ENCODE data around the gene MEF2C. TPM values are rescaled to one million over a fixed set of nuclear protein-coding genes. Genes with fewer than 3 reads are reported as not detected.

Gene MEF2C
- total and polyA plus RNA-seq, 11 donors, result 15.5 to 98.5 (median 56.2) TPM

DNA sequence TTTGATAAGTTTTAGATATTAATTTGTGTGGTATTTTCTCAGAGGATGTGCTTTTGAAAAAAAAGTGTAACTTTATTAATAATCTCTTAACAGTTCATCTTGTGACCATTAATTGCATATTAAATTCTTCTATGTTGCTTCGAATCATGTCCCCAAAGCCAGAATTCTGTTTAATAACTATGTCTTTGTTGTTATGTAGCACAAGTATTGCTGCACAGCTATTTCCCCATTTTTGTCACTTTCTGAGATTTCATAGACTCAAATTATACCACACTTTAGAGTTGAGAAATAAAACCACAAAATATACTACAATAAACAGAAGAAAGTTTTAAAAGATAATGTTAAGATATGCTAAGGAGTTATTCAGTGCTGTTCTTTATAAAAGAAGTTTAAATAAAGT, 2.8 kb downstream of the MEF2C start:
- 19 to 32% (median 22%) methylated on average over 1 of the region's 1 CpG for WGBS, 4 donors
- peaks cover 0 to 60% (median 36%) of the 10 kb centered on the region in 12 donors for H3K4me1 ChIP-seq
- no peak for DNase-seq

DNA sequence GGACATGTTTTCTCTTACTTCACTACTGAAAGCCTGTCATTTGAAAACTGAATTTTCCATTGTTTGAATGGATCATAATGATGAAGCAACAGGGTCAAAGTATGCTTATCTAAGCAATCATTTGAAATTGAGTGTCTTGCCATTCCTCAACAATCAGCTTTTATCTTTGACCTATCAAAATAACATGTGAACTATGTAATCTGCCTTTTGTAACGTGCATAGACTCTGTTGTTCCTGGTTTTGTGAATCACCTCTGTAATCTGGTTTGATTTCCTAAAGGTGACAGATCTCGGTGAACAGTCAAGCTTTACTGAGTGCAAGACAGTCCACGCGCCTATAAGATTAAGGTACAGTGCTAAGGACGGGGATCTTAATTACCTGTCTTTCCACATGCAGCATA, 3.3 kb downstream of the MEF2C start:
- peak overlapping the region; percentile 26 to 93 (median 92) for H3K27ac ChIP-seq
- intact Hi-C loops (cut with DNase I), result loop anchor here in 9 of 10 donors (2.0 to 10.0 kb wide), 13 partner anchors 42 to 1388 kb away; no protein-coding TSS in a partner anchor
- no peaks in the 10 kb centered on the region for H3K27me3 ChIP-seq
- peaks cover 0 to 60% (median 36%) of the 10 kb centered on the region in 12 donors for H3K4me1 ChIP-seq
- 12 to 16% (median 14%) methylated on average over 5 of the region's 5 CpGs for WGBS, 4 donors
- ATAC-seq (no peak), DNase-seq (no peak)
- no peaks in the 10 kb centered on the region for H3K9me3 ChIP-seq
- peak overlapping the region in 11 of 12 donors; percentile 47 to 75 (median 70) for H3K4me3 ChIP-seq
- no peaks in the 10 kb centered on the region for H3K36me3 ChIP-seq
- TF ChIP-seq POLR2A (IDR thresholded peaks at IDR 0.05), result no peak
- TF ChIP-seq, protein P1, sequence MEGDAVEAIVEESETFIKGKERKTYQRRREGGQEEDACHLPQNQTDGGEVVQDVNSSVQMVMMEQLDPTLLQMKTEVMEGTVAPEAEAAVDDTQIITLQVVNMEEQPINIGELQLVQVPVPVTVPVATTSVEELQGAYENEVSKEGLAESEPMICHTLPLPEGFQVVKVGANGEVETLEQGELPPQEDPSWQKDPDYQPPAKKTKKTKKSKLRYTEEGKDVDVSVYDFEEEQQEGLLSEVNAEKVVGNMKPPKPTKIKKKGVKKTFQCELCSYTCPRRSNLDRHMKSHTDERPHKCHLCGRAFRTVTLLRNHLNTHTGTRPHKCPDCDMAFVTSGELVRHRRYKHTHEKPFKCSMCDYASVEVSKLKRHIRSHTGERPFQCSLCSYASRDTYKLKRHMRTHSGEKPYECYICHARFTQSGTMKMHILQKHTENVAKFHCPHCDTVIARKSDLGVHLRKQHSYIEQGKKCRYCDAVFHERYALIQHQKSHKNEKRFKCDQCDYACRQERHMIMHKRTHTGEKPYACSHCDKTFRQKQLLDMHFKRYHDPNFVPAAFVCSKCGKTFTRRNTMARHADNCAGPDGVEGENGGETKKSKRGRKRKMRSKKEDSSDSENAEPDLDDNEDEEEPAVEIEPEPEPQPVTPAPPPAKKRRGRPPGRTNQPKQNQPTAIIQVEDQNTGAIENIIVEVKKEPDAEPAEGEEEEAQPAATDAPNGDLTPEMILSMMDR (IDR thresholded peaks at IDR 0.05), result no peak

More for the DNA sequence above, 2.8 kb downstream of the MEF2C start:
- intact Hi-C loops (cut with DNase I), result loop anchor here in 8 of 10 donors (5.0 to 10.0 kb wide), 12 partner anchors 43 to 1387 kb away; no protein-coding TSS in a partner anchor
- no peaks in the 10 kb centered on the region for H3K27me3 ChIP-seq
- H3K4me3 ChIP-seq, result peak overlapping the region; percentile 47 to 75 (median 71)
- H3K27ac ChIP-seq, result peak overlapping the region; percentile 26 to 93 (median 92)
- TF ChIP-seq POLR2A (IDR thresholded peaks at IDR 0.05), result no peak
- TF ChIP-seq, protein P1 (IDR thresholded peaks at IDR 0.05), result no peak
- H3K9me3 ChIP-seq, result no peaks in the 10 kb centered on the region
- no peak for ATAC-seq
- no peaks in the 10 kb centered on the region for H3K36me3 ChIP-seq

DNA sequence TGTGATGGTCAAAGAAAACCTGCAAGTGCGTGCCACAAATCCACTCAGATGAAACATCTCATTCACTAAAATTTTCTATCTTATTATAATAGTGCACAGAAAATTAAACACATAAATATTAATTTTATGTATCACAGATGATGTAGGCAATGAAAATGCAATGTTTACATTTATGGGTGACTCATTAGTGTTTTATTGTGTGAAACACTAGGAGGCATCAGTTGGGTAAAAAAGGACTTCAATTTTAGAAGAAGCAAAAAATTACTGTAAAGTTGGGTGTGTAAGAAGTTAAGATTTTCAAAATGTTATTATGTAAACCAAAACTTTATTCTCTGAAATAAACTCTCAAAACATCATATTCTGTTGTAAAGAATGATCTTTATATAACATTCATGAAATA, 4.0 kb downstream of the MEF2C start:
- Histone ChIP-seq H3K4me1 (peaks cover 0 to 59% (median 37%) of the 10 kb centered on the region in 12 donors), H3K27me3 (no peaks in the 10 kb centered on the region), H3K36me3 (no peaks in the 10 kb centered on the region), H3K4me3 (peak overlapping the region in 8 of 12 donors; percentile 13 to 75 (median 72)), H3K27ac (peak overlapping the region in 10 of 12 donors; percentile 39 to 93 (median 86)), H3K9me3 (no peaks in the 10 kb centered on the region)
- WGBS, 4 donors, result 70 to 79% (median 74%) methylated on average over 1 of the region's 1 CpG
- TF ChIP-seq, protein P1 (IDR thresholded peaks at IDR 0.05), result peak in 1 of 12 donors; percentile 20
- no peak for TF ChIP-seq POLR2A (IDR thresholded peaks at IDR 0.05)
- intact Hi-C loops (cut with DNase I), result loop anchor here in 3 of 10 donors (2.0 to 5.0 kb wide), 3 partner anchors 42 to 92 kb away; no protein-coding TSS in a partner anchor
- ATAC-seq (no peak), DNase-seq (no peak)

DNA sequence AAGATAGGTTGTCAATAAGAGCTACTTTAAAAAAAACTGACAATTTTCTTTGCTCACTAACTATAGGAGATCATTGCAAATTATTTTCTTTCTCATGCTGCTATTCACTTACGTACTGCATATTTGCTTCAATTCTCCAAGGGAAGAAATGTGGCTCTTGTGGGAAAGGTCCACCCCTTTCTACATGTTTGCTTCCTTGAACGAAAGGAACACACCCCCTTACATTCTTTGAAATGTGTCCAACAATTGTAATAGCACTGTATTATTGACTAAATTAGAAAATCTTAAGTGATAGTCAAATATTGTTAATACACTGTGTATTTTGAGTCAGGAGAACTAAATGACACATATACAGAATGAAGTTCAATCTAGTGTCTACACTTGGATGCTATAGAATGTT, 5.2 kb downstream of the MEF2C start:
- Histone ChIP-seq H3K27ac (peak overlapping the region in 11 of 12 donors; percentile 16 to 93 (median 55)), H3K4me1 (peaks cover 0 to 60% (median 39%) of the 10 kb centered on the region in 12 donors), H3K36me3 (no peaks in the 10 kb centered on the region), H3K27me3 (no peaks in the 10 kb centered on the region), H3K9me3 (no peaks in the 10 kb centered on the region), H3K4me3 (peak overlapping the region in 8 of 12 donors; percentile 8 to 75 (median 71))
- TF ChIP-seq, protein P1 (IDR thresholded peaks at IDR 0.05), result no peak
- TF ChIP-seq POLR2A (IDR thresholded peaks at IDR 0.05), result no peak
- ATAC-seq (peak in 1 of 4 donors; percentile 40), DNase-seq (peak in 1 of 5 donors; percentile 20)
- intact Hi-C loops (cut with DNase I), result loop anchor here in 3 of 10 donors (2.0 to 5.0 kb wide), 3 partner anchors 41 to 91 kb away; no protein-coding TSS in a partner anchor
- 7 to 26% (median 14%) methylated on average over 2 of the region's 2 CpGs for WGBS, 4 donors
